ENCODE data around the gene DMXL1. TPM values are rescaled to one million over a fixed set of nuclear protein-coding genes. Genes with fewer than 3 reads are reported as not detected.

The DMXL1 gene
- polyA plus RNA-seq, 1 of the 3 experiments (the other 2 are of a cell fraction): 6.6 TPM

DNA sequence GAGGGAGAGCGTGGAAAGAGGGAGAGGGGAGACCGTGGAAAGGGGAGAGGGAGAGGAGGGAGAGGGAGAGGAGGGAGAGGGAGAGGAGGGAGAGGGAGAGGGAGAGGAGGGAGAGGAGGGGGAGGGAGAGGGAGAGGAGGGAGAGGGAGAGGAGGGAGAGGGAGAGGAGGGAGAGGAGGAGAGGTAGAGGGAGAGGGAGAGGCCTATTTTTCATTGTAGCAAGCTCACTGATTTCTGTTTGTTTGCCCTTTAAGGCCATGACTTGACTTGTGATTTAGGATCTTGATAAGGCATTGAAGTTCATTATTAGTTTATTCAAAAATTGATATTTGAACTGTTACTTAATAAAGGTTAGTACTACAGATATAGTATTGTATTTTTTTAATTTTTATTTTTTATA, 52.4 kb downstream of the DMXL1 start:
- Histone ChIP-seq H3K79me2 (ENCODE audit: insufficient read depth) (no peaks in the 10 kb centered on the region), H3K36me3 (replicated peaks in 1 of 2; ENCODE audit: control insufficient read depth in 1 of 2, insufficient read depth in 2 of 2, low read length in 1 of 2) (peaks cover 2 to 19% of the 10 kb centered on the region in 2 experiments), H3K9me3 (no peaks in the 10 kb centered on the region), H3K9ac (no peak overlapping the region), H3K4me3 (ENCODE audit: low read depth in 2 of 2, low read length in 1 of 2) (no peak overlapping the region), H3K4me1 (ENCODE audit: control insufficient read depth in 1 of 2, insufficient read depth in 2 of 2, low read depth in 1 of 2, low read length in 1 of 2) (no peaks in the 10 kb centered on the region), H2AFZ (ENCODE audit: low read depth) (no peak overlapping the region), H4K20me1 (ENCODE audit: insufficient read depth) (no peaks in the 10 kb centered on the region), H3K4me2 (no peak overlapping the region), H3K9me2 (no peaks in the 10 kb centered on the region), H3F3A (replicated peaks; ENCODE audit: insufficient read depth) (no peaks in the 10 kb centered on the region), H3K27me3 (ENCODE audit: insufficient read depth) (no peaks in the 10 kb centered on the region), H3K27ac (ENCODE audit: low read depth in 2 of 2, low read length in 1 of 2) (no peak overlapping the region)
- no peak for TF ChIP-seq FOXM1 (IDR thresholded peaks at IDR 0.05; ENCODE audit: low read depth)
- CTCF ChIA-PET: no interaction called here
- 97% methylated on average over 2 of the region's 2 CpGs for WGBS (ENCODE audit: low lambda C conversion rate)
- POLR2A ChIA-PET: no interaction called here
- no peak for DNase-seq

DNA sequence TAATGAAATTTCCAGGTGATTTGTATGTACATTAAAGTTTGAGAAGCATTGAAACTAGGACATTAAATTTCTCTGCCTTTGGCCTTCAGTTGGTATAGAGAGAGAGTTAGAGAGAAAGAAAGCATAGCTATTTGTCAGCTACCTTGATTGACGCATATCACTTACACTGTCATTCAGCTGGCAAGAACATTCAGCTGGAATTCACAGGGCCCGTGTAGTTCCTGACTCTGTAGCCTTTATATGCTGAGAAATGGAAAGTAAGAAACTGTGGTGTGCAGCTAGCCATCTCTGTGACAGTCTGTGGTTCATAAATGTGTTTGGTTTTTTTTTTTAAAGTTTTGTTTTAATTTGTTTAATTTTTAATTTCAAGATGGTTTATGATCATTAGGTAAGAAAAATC, 58.9 kb downstream of the DMXL1 start:
- no peaks in the 10 kb centered on the region; the same call in 1 of the 2 replicates for H3K9me2 ChIP-seq
- H3K36me3 ChIP-seq (replicated peaks in 1 of 2; ENCODE audit: control insufficient read depth in 1 of 2, insufficient read depth in 2 of 2, low read length in 1 of 2): peaks cover 22 to 43% of the 10 kb centered on the region in 2 experiments
- no peaks in the 10 kb centered on the region for H3K79me2 ChIP-seq (ENCODE audit: insufficient read depth)
- 84% methylated on average over 2 of the region's 2 CpGs for WGBS (ENCODE audit: low lambda C conversion rate)
- ChIA-PET CTCF (interaction anchor here (1.0 to 1.1 kb wide), 2 partner anchors 20 to 141 kb away, joined by 3 to 5 read pairs; partner anchors contain the start of gene DTWD2), POLR2A (no interaction called here)
- no peaks in the 10 kb centered on the region for H3K4me1 ChIP-seq (ENCODE audit: control insufficient read depth in 1 of 2, insufficient read depth in 2 of 2, low read depth in 1 of 2, low read length in 1 of 2)
- H3K9me3 ChIP-seq: no peaks in the 10 kb centered on the region
- no peak overlapping the region for H3K27ac ChIP-seq (ENCODE audit: low read depth in 2 of 2, low read length in 1 of 2)
- no peak overlapping the region for H3K4me3 ChIP-seq (ENCODE audit: low read depth in 2 of 2, low read length in 1 of 2)
- no peak overlapping the region for H3K4me2 ChIP-seq
- H3F3A ChIP-seq (replicated peaks; ENCODE audit: insufficient read depth): no peaks in the 10 kb centered on the region
- no peak overlapping the region for H2AFZ ChIP-seq (ENCODE audit: low read depth)
- no peak for DNase-seq
- TF ChIP-seq RXRA (IDR thresholded peaks at IDR 0.05; ENCODE audit: borderline replicate concordance, low read depth) (no peak), GABPA (IDR thresholded peaks at IDR 0.05; ENCODE audit: low read depth) (no peak), RFX5 (IDR thresholded peaks at IDR 0.05; ENCODE audit: low read length) (no peak), NFIC (IDR thresholded peaks at IDR 0.05; ENCODE audit: borderline replicate concordance) (no peak), SIN3A (IDR thresholded peaks at IDR 0.05; ENCODE audit: borderline replicate concordance, low read depth, low read length) (no peak), SMC3 (IDR thresholded peaks at IDR 0.05; ENCODE audit: low read depth, low read length) (no peak), CHD2 (IDR thresholded peaks at IDR 0.05; ENCODE audit: low read length, partially characterized antibody) (no peak), POLR2AphosphoS5 (IDR thresholded peaks at IDR 0.05; ENCODE audit: low read depth, low read length) (no peak), TEAD4 (IDR thresholded peaks at IDR 0.05; ENCODE audit: borderline replicate concordance, insufficient read depth) (no peak), GATA2 (CRISPR knock-in tag; IDR thresholded peaks at IDR 0.05) (no peak), MXI1 (IDR thresholded peaks at IDR 0.05; ENCODE audit: low read depth, low read length) (no peak), RAD21 (IDR thresholded peaks at IDR 0.05; ENCODE audit: low read length) (no peak), EP300 (IDR thresholded peaks at IDR 0.05; ENCODE audit: borderline replicate concordance in 1 of 2, low read depth in 1 of 2, low read length in 1 of 2) (no peak), YY1 (IDR thresholded peaks at IDR 0.05; ENCODE audit: low read depth) (no peak), NRF1 (IDR thresholded peaks at IDR 0.05; ENCODE audit: low read depth, low read length) (no peak)
- TF ChIP-seq, protein P1, sequence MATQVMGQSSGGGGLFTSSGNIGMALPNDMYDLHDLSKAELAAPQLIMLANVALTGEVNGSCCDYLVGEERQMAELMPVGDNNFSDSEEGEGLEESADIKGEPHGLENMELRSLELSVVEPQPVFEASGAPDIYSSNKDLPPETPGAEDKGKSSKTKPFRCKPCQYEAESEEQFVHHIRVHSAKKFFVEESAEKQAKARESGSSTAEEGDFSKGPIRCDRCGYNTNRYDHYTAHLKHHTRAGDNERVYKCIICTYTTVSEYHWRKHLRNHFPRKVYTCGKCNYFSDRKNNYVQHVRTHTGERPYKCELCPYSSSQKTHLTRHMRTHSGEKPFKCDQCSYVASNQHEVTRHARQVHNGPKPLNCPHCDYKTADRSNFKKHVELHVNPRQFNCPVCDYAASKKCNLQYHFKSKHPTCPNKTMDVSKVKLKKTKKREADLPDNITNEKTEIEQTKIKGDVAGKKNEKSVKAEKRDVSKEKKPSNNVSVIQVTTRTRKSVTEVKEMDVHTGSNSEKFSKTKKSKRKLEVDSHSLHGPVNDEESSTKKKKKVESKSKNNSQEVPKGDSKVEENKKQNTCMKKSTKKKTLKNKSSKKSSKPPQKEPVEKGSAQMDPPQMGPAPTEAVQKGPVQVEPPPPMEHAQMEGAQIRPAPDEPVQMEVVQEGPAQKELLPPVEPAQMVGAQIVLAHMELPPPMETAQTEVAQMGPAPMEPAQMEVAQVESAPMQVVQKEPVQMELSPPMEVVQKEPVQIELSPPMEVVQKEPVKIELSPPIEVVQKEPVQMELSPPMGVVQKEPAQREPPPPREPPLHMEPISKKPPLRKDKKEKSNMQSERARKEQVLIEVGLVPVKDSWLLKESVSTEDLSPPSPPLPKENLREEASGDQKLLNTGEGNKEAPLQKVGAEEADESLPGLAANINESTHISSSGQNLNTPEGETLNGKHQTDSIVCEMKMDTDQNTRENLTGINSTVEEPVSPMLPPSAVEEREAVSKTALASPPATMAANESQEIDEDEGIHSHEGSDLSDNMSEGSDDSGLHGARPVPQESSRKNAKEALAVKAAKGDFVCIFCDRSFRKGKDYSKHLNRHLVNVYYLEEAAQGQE (IDR thresholded peaks at IDR 0.05; ENCODE audit: low read depth, low read length): no peak
- TF ChIP-seq, protein P2, sequence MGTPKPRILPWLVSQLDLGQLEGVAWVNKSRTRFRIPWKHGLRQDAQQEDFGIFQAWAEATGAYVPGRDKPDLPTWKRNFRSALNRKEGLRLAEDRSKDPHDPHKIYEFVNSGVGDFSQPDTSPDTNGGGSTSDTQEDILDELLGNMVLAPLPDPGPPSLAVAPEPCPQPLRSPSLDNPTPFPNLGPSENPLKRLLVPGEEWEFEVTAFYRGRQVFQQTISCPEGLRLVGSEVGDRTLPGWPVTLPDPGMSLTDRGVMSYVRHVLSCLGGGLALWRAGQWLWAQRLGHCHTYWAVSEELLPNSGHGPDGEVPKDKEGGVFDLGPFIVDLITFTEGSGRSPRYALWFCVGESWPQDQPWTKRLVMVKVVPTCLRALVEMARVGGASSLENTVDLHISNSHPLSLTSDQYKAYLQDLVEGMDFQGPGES (IDR thresholded peaks at IDR 0.05; ENCODE audit: low read depth, low read length): no peak
- TF ChIP-seq, protein P3, sequence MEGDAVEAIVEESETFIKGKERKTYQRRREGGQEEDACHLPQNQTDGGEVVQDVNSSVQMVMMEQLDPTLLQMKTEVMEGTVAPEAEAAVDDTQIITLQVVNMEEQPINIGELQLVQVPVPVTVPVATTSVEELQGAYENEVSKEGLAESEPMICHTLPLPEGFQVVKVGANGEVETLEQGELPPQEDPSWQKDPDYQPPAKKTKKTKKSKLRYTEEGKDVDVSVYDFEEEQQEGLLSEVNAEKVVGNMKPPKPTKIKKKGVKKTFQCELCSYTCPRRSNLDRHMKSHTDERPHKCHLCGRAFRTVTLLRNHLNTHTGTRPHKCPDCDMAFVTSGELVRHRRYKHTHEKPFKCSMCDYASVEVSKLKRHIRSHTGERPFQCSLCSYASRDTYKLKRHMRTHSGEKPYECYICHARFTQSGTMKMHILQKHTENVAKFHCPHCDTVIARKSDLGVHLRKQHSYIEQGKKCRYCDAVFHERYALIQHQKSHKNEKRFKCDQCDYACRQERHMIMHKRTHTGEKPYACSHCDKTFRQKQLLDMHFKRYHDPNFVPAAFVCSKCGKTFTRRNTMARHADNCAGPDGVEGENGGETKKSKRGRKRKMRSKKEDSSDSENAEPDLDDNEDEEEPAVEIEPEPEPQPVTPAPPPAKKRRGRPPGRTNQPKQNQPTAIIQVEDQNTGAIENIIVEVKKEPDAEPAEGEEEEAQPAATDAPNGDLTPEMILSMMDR (IDR thresholded peaks at IDR 0.05): no peak
- TF ChIP-seq, protein P4, sequence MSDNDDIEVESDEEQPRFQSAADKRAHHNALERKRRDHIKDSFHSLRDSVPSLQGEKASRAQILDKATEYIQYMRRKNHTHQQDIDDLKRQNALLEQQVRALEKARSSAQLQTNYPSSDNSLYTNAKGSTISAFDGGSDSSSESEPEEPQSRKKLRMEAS (IDR thresholded peaks at IDR 0.05; ENCODE audit: low read depth): no peak
- no peaks in the 10 kb centered on the region for H3K27me3 ChIP-seq (ENCODE audit: insufficient read depth)
- H3K9ac ChIP-seq: no peak overlapping the region
- H4K20me1 ChIP-seq (ENCODE audit: insufficient read depth): no peaks in the 10 kb centered on the region
